ENCODE results near the gene RAD52.

Gene RAD52

GRCh38 chr12:979349-979748, 29.9 kb upstream of the RAD52 start:
- DNase-seq (ENCODE audit: insufficient read length, low spot score) (no peak), FAIRE-seq (no peak)
- TF ChIP-seq CTCF (IDR thresholded peaks at IDR 0.05; ENCODE audit: insufficient read depth, missing control alignments) = no peak

GRCh38 chr12:977156-977555, 27.7 kb upstream of the RAD52 start:
- no peak for FAIRE-seq

GRCh38 chr12:976644-977043, 27.1 kb upstream of the RAD52 start:
- DNase-seq (ENCODE audit: insufficient read length, low spot score) (no peak), FAIRE-seq (no peak)
- TF ChIP-seq CTCF (IDR thresholded peaks at IDR 0.05; ENCODE audit: insufficient read depth, missing control alignments) = no peak

More at GRCh38 chr12:977156-977555, 27.7 kb upstream of the RAD52 start:
- DNase-seq (ENCODE audit: insufficient read length, low spot score) = no peak
- no peak for TF ChIP-seq CTCF (IDR thresholded peaks at IDR 0.05; ENCODE audit: insufficient read depth, missing control alignments)

- FAIRE-seq = no peak
- DNase-seq (ENCODE audit: insufficient read length, low spot score) = no peak
- TF ChIP-seq CTCF (IDR thresholded peaks at IDR 0.05; ENCODE audit: insufficient read depth, missing control alignments) = no peak
These were observed 24.9 kb upstream of the RAD52 start for GRCh38 chr12:974271-974862.

- FAIRE-seq (no peak), DNase-seq (ENCODE audit: insufficient read length, low spot score) (no peak)
- no peak for TF ChIP-seq CTCF (IDR thresholded peaks at IDR 0.05; ENCODE audit: insufficient read depth, missing control alignments)
These were observed 22.5 kb upstream of the RAD52 start for GRCh38 chr12:971991-972390.

- TF ChIP-seq CTCF (IDR thresholded peaks at IDR 0.05; ENCODE audit: insufficient read depth, missing control alignments) = no peak
- no peak for DNase-seq (ENCODE audit: insufficient read length, low spot score)
- FAIRE-seq = no peak
These were observed 20.3 kb upstream of the RAD52 start for GRCh38 chr12:969821-970220.

- TF ChIP-seq CTCF (IDR thresholded peaks at IDR 0.05; ENCODE audit: insufficient read depth, missing control alignments) = no peak
- no peak for FAIRE-seq
- no peak for DNase-seq (ENCODE audit: insufficient read length, low spot score)
These were observed 19.1 kb upstream of the RAD52 start for GRCh38 chr12:968545-968944.
